ENCODE results near the gene TEPSIN. TPM values are rescaled to one million over a fixed set of nuclear protein-coding genes. Genes with fewer than 3 reads are reported as not detected.

Gene TEPSIN
- total and polyA plus RNA-seq, 2 of the 8 experiments (the other 6 are each of a cell fraction or from before 2014, with no cell fraction given): 22.9 to 28.0 TPM

GRCh38 chr17:81246679-81247338, 8.0 kb upstream of the TEPSIN start (continued):
- TF ChIP-seq BCL11A (IDR thresholded peaks at IDR 0.05; ENCODE audit: low read depth in 2 of 2, low read length in 2 of 2) (no peak), TCF12 (IDR thresholded peaks at IDR 0.05; ENCODE audit: low read depth, low read length) (no peak), SP4 (IDR thresholded peaks at IDR 0.05; ENCODE audit: low read length) (no peak)

Data from H1 (cell line).